PC-3 (cell line): ENCODE data around the gene POTEC. TPM values are rescaled to one million over a fixed set of nuclear protein-coding genes. Genes with fewer than 3 reads are reported as not detected.
A peak's percentile ranks its signal among the peaks of the same experiment; 100 is the strongest.
"Not testable (repeated sequence)": the region's sequence is repeated elsewhere in the genome, so short reads cannot be mapped to it uniquely, and the experiment has no call there.

ENCODE experiments used
- ATAC-seq: fragments of 200-7000 bp; cut with Tn5 transposase; 2 replicates; pipeline ENCODE4 v1.9.1; 2020; ENCODE audit warnings: mild to moderate bottlenecking, moderate library complexity
- BruUV-seq: library from RNA; stranded (reverse); fragments of 400-500 nt; replicated peaks from 2 replicates; lab custom pipeline; 2021; lab: Mats Ljungman, UMichigan
- CTCF ChIA-PET: fragments of 300-600 bp; sonication (Branson Sonifier 250); formaldehyde crosslinking; loops from one replicate; lab custom pipeline; 2022; ENCODE audit warnings: antibody characterized with exemption; lab: Charles Lee
- POLR2A ChIA-PET: fragments of 300-600 bp; sonication (Branson Sonifier 250); formaldehyde crosslinking; loops from one replicate; lab custom pipeline; 2022; ENCODE audit warnings: antibody characterized with exemption; ENCODE audit not compliant: unreplicated experiment; lab: Charles Lee
- DNase-seq: peaks from one replicate; pipeline ENCODE4 v3.0.0-alpha.2; 2015
- H2AFZ ChIP-seq: fragments of 300-600 bp; sonication (generic); 2 replicates; pipeline ENCODE4 v1.6.0; 2016; ENCODE audit warnings: antibody characterized with exemption, low read length
- H3F3A ChIP-seq: fragments of 300-600 bp; sonication (generic); one replicate; pipeline ENCODE4 v1.6.0; 2017; ENCODE audit warnings: antibody characterized with exemption, low read length, control low read depth, mild to moderate bottlenecking; ENCODE audit not compliant: unreplicated experiment
- H3K27ac ChIP-seq: fragments of 300-600 bp; sonication (generic); 2 replicates; pipeline ENCODE4 v1.5.1; 2016; ENCODE audit warnings: mild to moderate bottlenecking, low read length
- H3K27me3 ChIP-seq: fragments of 300-600 bp; sonication (generic); 2 replicates; pipeline ENCODE4 v1.6.1; 2016; ENCODE audit warnings: low read length, mixed read lengths
- H3K36me3 ChIP-seq: fragments of 300-600 bp; sonication (generic); 2 replicates; pipeline ENCODE4 v1.6.1; 2016; ENCODE audit warnings: low read depth, mixed run types, low read length, mixed read lengths
- H3K4me1 ChIP-seq: fragments of 300-600 bp; sonication (generic); 2 replicates; pipeline ENCODE4 v1.5.1; 2016; ENCODE audit warnings: low read length; ENCODE audit not compliant: insufficient read depth
- H3K4me2 ChIP-seq: fragments of 300-600 bp; sonication (generic); 2 replicates; pipeline ENCODE4 v1.6.0; 2016; ENCODE audit warnings: low read length
- H3K4me3 ChIP-seq: fragments of 300-600 bp; sonication (generic); 2 replicates; pipeline ENCODE4 v1.5.1; 2016; ENCODE audit warnings: mild to moderate bottlenecking, low read length, mixed read lengths
- H3K79me2 ChIP-seq: fragments of 300-600 bp; sonication (generic); 2 replicates; pipeline ENCODE4 v1.6.1; 2017; ENCODE audit warnings: low read length, mixed read lengths
- H3K9ac ChIP-seq: fragments of 300-600 bp; sonication (generic); 2 replicates; pipeline ENCODE4 v1.6.0; 2016; ENCODE audit warnings: mild to moderate bottlenecking, low read length
- H3K9me2 ChIP-seq: fragments of 300-600 bp; sonication (generic); replicated peaks from 2 replicates; pipeline ENCODE4 v1.6.1; 2016; ENCODE audit warnings: mixed run types, low read length, mixed read lengths
- H3K9me3 ChIP-seq: fragments of 300-600 bp; sonication (generic); 2 replicates; pipeline ENCODE4 v1.6.1; 2016; ENCODE audit warnings: low read length, mixed read lengths
- H4K20me1 ChIP-seq: fragments of 300-600 bp; sonication (generic); 2 replicates; pipeline ENCODE4 v1.6.1; 2016; ENCODE audit warnings: low read length, mixed read lengths
- intact Hi-C: fragments of 100-400 bp; cut with micrococcal nuclease; formaldehyde crosslinking; loops from 2 replicates; pipeline ENCODE4 v1.9.0; 2023
- total RNA-seq: library from RNA; depleted of rRNA; stranded (reverse); fragments of >200 nt; gene quantifications from 2 replicates; pipeline ENCODE4 v1.2.3, GENCODE V29; 2014; rRNA removed

POTEC gene
- total RNA-seq, 1 experiment from 2014 or later, result 0.04 TPM

DNA sequence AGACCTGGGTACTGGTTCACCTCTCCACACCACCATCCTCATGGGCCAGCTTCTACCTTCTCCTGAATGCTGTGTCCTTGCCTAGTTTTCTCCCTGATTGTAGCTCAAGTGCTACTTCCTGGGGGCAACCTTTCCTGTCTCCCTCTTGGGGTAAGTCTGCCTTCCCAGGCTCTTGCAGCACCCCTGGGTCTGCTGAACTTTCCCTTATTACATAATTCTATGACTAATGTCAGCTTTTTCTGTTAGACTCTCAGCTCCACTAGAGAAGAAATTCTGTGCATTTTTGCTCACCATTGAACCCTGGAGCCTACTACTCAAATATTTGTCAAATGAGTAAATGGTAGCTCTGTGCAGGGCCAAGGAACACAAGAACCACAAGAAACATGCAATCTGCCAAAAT is 73.4 kb downstream of the POTEC start:
- H3K36me3 ChIP-seq, H3K9me2 ChIP-seq, BruUV-seq, H3K9me3 ChIP-seq, H3K4me3 ChIP-seq, H3K79me2 ChIP-seq, H3F3A ChIP-seq, H4K20me1 ChIP-seq, CTCF ChIA-PET, H2AFZ ChIP-seq, POLR2A ChIA-PET, intact Hi-C loops, H3K27me3 ChIP-seq: not testable (repeated sequence)
- DNase-seq (peak; percentile 94), ATAC-seq (peak; percentile 73)
- H3K4me2 ChIP-seq, result peak overlapping the region; percentile 44
- peaks cover 23% of the 10 kb centered on the region for H3K4me1 ChIP-seq
- peak overlapping the region; percentile 44; the same call in 1 of the 2 replicates for H3K9ac ChIP-seq
- peak overlapping the region; percentile 89 for H3K27ac ChIP-seq

DNA sequence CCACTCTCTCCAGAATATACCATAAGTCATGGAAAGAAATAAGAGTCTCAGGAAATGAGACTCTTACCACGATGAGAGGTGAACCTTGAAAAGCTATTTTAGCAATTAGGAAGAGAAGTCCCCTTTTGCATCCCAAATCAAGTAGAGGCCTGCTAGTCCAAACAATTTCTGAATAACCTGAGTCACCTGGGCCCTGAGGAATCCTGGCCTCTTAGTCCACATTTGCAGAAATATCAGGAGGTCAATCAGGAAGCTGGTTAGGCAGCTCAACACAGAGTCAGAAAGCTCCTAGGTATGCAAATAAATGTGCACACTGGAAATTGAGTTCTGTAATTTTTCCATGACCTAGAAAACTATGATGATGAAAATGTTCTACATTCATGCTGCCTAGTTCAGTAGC is 77.4 kb downstream of the POTEC start:
- H3F3A ChIP-seq, H3K27me3 ChIP-seq, BruUV-seq, POLR2A ChIA-PET, H3K4me2 ChIP-seq, ATAC-seq, H3K9me2 ChIP-seq, H3K79me2 ChIP-seq, H3K36me3 ChIP-seq, H4K20me1 ChIP-seq, H3K27ac ChIP-seq, H2AFZ ChIP-seq, intact Hi-C loops, H3K4me3 ChIP-seq, H3K9ac ChIP-seq, H3K9me3 ChIP-seq, CTCF ChIA-PET: not testable (repeated sequence)
- H3K4me1 ChIP-seq, result peaks cover 17% of the 10 kb centered on the region
- peak; percentile 1 for DNase-seq

Other genes with a start within 250 kb of the POTEC start
- 0.35 and 0.51 TPM in 2 replicates for gene ANKRD30B, start 204.6 kb upstream of the POTEC start, total RNA-seq